ENCODE measurements around the gene CKMT2.

CKMT2 gene

DNA sequence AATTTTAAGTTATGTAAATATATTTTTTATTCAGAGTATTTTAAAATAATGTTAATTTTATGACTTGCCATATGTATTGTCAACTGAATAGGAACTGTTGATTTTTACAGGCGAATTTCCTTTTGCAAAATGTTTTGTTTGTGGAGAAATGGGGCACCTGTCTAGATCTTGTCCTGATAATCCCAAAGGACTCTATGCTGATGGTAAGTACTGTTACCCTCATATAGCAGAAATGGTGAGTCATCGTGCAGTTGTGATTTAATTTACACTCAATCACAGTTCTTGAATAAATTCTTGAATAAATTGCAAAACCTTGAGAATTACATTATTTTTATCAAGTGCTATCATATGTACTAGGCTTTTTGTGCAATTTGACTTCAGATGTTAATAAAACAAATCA is 75.7 kb downstream of the CKMT2 start:
- no peak for DNase-seq (ENCODE audit: low read depth)

DNA sequence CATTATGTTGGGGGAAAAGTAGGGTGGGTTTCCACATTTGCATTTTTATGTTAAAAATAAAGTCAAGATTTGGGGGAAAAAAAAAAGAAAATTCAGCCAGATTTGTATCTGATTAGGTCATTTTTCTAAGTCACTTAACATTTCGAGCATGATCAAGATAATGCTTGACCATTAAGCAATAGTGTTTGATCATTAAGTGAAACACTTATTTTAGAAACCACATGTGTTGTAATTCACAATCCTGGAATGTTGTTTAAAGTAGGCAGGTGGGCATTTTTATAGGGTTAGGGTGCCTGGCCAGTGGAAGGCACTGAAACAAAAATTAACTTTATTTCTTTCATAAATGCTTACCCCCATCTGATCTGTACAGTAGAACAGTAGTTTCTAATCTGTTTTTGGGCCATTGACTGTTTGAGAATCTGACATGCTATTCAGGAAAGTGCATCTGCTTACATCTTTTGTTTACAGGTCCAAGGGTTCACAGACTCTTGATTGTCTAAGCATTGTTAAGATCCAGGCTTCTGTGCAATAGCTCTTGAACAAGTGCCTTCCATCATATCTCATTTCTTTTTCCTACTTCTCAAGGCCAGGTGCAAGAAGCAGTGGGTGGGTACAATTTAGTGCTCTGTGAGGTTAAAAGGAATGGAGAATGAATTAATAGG is 77.4 kb downstream of the CKMT2 start:
- DNase-seq (ENCODE audit: low read depth), result no peak

DNA sequence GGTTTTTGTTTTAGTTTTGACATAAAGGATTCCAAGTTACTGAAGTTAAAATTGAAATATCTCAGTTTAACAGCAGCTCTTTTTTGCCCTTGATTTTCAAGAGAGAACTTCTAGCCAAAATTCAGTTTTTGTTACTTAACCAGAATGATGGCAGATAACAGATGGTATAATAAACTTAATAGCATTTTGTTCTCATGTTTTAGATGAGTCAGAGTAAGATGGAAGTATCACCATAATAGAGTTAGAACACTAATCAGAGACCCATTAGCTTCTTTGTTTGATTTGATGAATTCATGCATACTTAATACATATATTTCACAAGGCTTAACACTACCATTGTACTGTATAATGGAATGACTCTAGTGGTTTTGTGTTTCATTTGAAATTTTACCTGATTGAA is 80.2 kb downstream of the CKMT2 start:
- DNase-seq (ENCODE audit: low read depth), result no peak

DNA sequence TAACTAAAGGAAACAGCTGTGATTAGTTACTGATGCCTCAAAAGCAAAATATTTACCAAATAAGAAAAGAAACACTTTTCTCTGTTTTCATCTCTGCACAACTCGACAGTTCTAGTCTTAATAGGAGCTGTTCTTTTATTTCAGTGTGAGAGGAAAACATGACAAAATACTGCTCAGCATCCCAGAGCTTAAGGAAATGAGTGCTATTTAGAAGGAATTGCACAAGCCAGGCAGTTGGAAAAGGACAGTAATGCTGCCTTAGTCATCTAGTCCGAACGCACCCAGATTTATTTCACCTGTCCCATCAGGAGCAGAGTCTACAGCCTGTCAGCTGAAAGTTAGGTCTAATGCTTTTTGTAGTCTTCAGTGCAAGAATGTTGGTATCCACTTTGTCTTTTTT is 80.6 kb downstream of the CKMT2 start:
- no peak for DNase-seq (ENCODE audit: low read depth)

DNA sequence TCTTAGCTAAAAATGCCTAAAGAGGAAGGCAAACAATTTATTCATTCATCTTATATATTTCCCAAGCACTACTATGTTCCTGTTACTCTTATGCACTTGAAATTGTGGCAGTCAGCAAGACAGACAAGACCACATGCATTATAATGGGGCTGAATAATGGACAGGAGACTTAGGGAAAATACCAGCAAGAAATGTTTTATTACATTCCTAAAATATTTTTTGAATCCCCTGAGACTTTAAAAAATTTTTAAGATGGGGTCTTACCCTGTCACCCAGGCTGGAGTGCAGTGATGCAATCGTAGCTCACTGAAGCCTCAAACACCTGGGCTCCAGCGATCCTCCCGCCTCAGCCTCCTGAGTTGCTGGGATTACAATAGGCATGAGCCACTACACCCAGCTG is 81.5 kb downstream of the CKMT2 start:
- no peak for DNase-seq (ENCODE audit: low read depth)

DNA sequence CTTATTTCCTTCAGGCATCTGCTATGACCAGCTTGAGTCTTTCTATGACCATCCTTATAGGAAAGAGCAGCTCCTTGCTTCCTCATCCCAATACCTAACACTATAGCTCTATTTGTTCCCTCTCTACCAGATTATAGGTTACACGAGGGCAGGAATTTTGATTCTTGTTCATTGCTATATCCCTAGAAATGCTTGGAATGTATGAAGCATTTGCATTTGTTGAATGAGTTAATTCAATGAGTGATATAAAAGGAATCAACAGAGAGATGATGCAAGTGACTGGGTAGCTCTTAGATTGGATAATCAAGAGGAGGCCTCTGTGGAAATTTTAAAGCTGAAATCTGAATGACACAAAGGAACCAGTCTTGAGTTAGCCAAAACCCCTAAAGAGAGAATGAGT is 82.2 kb downstream of the CKMT2 start:
- no peak for DNase-seq (ENCODE audit: low read depth)

DNA sequence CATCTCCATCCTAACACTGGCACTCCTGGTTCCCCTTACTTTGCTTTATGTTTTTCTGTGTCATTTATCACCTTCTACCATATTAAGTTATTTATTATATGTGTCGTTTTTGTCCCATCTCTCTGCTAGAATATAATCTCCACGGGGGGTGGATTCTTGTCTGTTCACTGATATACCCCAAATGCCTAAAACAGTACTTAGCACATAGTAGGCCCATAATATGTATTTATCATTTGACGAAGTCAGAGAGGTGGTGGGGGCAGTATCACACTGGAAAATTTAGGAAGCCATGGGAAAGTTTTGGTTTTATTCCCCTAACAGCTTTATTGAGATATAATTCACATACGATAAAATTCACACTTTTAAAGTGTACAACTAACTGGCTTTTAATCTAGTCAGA is 82.7 kb downstream of the CKMT2 start:
- DNase-seq (ENCODE audit: low read depth), result no peak

Measured in stimulated activated CD8-positive, alpha-beta memory T cell treated with anti-CD3 and anti-CD28 coated beads, Interleukin-12 subunit alpha, Interleukin-12 subunit beta, amount 100 ng/mL, for 1 hour (primary cell).